ENCODE results near the gene ALG14. TPM values are rescaled to one million over a fixed set of nuclear protein-coding genes. Genes with fewer than 3 reads are reported as not detected.

ALG14 gene
- total RNA-seq, 4 donors from 2014 or later, result 0.62 to 1.2 (median 0.79) TPM

DNA sequence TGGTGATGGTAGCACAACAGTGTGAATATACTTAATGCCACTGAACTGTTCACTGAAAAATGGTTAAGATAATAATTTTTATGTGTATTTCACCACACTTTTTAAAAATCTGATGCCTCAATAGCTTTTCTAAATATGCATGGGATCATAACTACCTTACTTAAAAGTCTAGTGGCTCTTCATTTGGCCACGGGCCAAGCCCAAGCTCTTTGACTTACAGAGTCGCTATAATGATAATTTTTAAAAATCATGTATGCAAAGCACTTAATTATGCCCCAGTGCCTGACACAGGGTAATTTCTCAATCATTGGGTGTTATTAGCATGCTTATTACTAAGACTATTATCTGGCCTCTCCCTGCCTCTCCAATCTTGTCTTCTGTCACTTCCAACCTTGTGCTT, 138.2 kb downstream of the ALG14 start:
- H3K27me3 ChIP-seq, result no peaks in the 10 kb centered on the region
- H3K4me3 ChIP-seq, result no peak overlapping the region
- no peak overlapping the region for H3K27ac ChIP-seq
- WGBS, 2 donors (ENCODE audit: low coverage in 1 of 2), result 67 to 69% methylated on average over 2 of the region's 2 CpGs
- peaks cover 0 to 50% (median 5%) of the 10 kb centered on the region in 3 donors for H3K4me1 ChIP-seq
- ATAC-seq, result no peak
- no peak for TF ChIP-seq EP300 (IDR thresholded peaks at IDR 0.05)
- no peaks in the 10 kb centered on the region for H3K9me3 ChIP-seq
- H3K36me3 ChIP-seq, result peaks cover 0 to 23% of the 10 kb centered on the region in 2 donors

DNA sequence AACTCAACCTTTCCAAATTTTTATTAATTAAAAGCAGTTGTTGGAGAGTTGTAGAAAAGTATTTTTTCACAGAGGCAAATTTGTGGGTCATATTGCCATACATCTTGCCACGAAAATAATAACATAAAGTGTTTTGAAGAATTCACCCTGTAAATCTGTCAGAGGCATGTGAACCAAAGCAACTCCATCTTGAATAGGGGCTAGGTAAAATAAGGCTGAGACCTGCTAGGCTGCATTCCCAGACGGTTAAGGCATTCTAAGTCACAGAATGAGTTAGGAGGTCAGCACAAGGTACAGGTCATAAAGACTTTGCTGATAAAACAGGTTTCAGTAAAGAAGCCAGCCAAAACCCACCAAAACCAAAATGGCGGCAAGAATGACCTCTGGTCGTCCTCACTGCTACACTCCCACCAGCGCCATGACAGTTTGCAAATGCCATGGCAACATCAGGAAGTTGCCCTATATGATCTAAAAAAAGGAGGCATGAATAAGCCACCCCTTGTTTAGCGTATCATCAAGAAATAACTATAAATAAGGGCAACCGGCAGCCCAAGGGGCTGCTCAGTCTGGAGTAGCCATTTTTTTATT, 141.4 kb downstream of the ALG14 start:
- Histone ChIP-seq H3K4me3 (no peak overlapping the region), H3K27ac (no peak overlapping the region), H3K9me3 (no peaks in the 10 kb centered on the region), H3K4me1 (peaks cover 4 to 43% (median 4%) of the 10 kb centered on the region in 3 donors), H3K36me3 (peaks cover 0 to 23% of the 10 kb centered on the region in 2 donors), H3K27me3 (no peaks in the 10 kb centered on the region)
- ATAC-seq, result no peak
- 90 to 91% methylated on average over 6 to 7 of the region's 7 CpGs for WGBS, 2 donors (ENCODE audit: low coverage in 1 of 2)
- no peak for TF ChIP-seq CTCF (IDR thresholded peaks at IDR 0.05)
- no peak for TF ChIP-seq EP300 (IDR thresholded peaks at IDR 0.05)
- TF ChIP-seq POLR2AphosphoS5 (IDR thresholded peaks at IDR 0.05), result no peak
- no peak for TF ChIP-seq POLR2A (IDR thresholded peaks at IDR 0.05)

GRCh38 chr1:94929351-94930217, 143.2 kb downstream of the ALG14 start:
- peak overlapping the region in 1 of 2 donors; percentile 92 for H3K4me3 ChIP-seq

GRCh38 chr1:94928293-94928939, 144.3 kb downstream of the ALG14 start:
- H3K27me3 ChIP-seq, result no peaks in the 10 kb centered on the region
- peak overlapping the region; percentile 93 to 100 (median 97) for H3K27ac ChIP-seq
- no peak for TF ChIP-seq CTCF (IDR thresholded peaks at IDR 0.05)
- TF ChIP-seq POLR2A (IDR thresholded peaks at IDR 0.05), result no peak
- TF ChIP-seq POLR2AphosphoS5 (IDR thresholded peaks at IDR 0.05), result no peak
- TF ChIP-seq EP300 (IDR thresholded peaks at IDR 0.05), result no peak
- peak overlapping the region; percentile 68 to 92 for H3K4me3 ChIP-seq
- H3K36me3 ChIP-seq, result peaks cover 0 to 17% of the 10 kb centered on the region in 2 donors
- no peak for ATAC-seq
- WGBS, 2 donors (ENCODE audit: low coverage in 1 of 2), result 47 to 100% methylated on average over 1 to 7 of the region's 7 CpGs
- H3K4me1 ChIP-seq, result peaks cover 6 to 56% (median 15%) of the 10 kb centered on the region in 3 donors
- no peaks in the 10 kb centered on the region for H3K9me3 ChIP-seq

More at GRCh38 chr1:94929351-94930217, 143.2 kb downstream of the ALG14 start:
- no peak for ATAC-seq
- H3K27me3 ChIP-seq, result no peaks in the 10 kb centered on the region
- H3K4me1 ChIP-seq, result peaks cover 4 to 44% (median 4%) of the 10 kb centered on the region in 3 donors
- H3K36me3 ChIP-seq, result peaks cover 0 to 23% of the 10 kb centered on the region in 2 donors
- 54 to 58% methylated on average over 10 to 11 of the region's 11 CpGs for WGBS, 2 donors (ENCODE audit: low coverage in 1 of 2)
- H3K9me3 ChIP-seq, result no peaks in the 10 kb centered on the region
- TF ChIP-seq EP300 (IDR thresholded peaks at IDR 0.05) (no peak), CTCF (IDR thresholded peaks at IDR 0.05) (no peak), POLR2A (IDR thresholded peaks at IDR 0.05) (no peak), POLR2AphosphoS5 (IDR thresholded peaks at IDR 0.05) (no peak)
- H3K27ac ChIP-seq, result peak overlapping the region; percentile 4 to 100 (median 97)
